ENCODE results near the gene ACAD9. TPM values are rescaled to one million over a fixed set of nuclear protein-coding genes. Genes with fewer than 3 reads are reported as not detected.

Gene ACAD9
- total and polyA plus RNA-seq, 9 of the 15 experiments (the other 6 are each of a cell fraction or from before 2014, with no cell fraction given) = 10.2 to 32.6 (median 22.8) TPM

GRCh38 chr3:128867200-128868125 lies 12.0 kb upstream of the ACAD9 start (continued):
- no peak for TF ChIP-seq KAT2B (IDR thresholded peaks at IDR 0.05; ENCODE audit: low read depth, low read length)
- TF ChIP-seq ZNF449 (CRISPR knock-in tag; IDR thresholded peaks at IDR 0.05) = no peak
- TF ChIP-seq HBP1 (CRISPR knock-in tag; IDR thresholded peaks at IDR 0.05) = no peak
- no peak for TF ChIP-seq CEBPZ (IDR thresholded peaks at IDR 0.05; ENCODE audit: borderline replicate concordance, low read depth, low read length)
- TF ChIP-seq, protein P1, sequence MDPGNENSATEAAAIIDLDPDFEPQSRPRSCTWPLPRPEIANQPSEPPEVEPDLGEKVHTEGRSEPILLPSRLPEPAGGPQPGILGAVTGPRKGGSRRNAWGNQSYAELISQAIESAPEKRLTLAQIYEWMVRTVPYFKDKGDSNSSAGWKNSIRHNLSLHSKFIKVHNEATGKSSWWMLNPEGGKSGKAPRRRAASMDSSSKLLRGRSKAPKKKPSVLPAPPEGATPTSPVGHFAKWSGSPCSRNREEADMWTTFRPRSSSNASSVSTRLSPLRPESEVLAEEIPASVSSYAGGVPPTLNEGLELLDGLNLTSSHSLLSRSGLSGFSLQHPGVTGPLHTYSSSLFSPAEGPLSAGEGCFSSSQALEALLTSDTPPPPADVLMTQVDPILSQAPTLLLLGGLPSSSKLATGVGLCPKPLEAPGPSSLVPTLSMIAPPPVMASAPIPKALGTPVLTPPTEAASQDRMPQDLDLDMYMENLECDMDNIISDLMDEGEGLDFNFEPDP (CRISPR knock-in tag; IDR thresholded peaks at IDR 0.05) = no peak
- TF ChIP-seq ZKSCAN3 (CRISPR knock-in tag; IDR thresholded peaks at IDR 0.05) = no peak
- TF ChIP-seq ERF (CRISPR knock-in tag; IDR thresholded peaks at IDR 0.05) = no peak
- TF ChIP-seq MXI1 (IDR thresholded peaks at IDR 0.05; ENCODE audit: low read depth, low read length) = no peak
- TF ChIP-seq BRCA1 (IDR thresholded peaks at IDR 0.05) = no peak
- no peak for TF ChIP-seq BRCA1 (CRISPR knock-in tag; IDR thresholded peaks at IDR 0.05)
- peak; percentile 62 for TF ChIP-seq NFE2 (IDR thresholded peaks at IDR 0.05; ENCODE audit: low read depth)
- no peak for TF ChIP-seq MXD1 (CRISPR knock-in tag; IDR thresholded peaks at IDR 0.05; ENCODE audit: borderline replicate concordance, poor library complexity, severe bottlenecking)
- no peak for TF ChIP-seq CREB1 (IDR thresholded peaks at IDR 0.05)
- TF ChIP-seq CREB1 (CRISPR knock-in tag; IDR thresholded peaks at IDR 0.05) = no peak
- TF ChIP-seq ZNF57 (CRISPR knock-in tag; IDR thresholded peaks at IDR 0.05) = no peak
- TF ChIP-seq NFIX (CRISPR knock-in tag; IDR thresholded peaks at IDR 0.05; ENCODE audit: low read depth) = no peak
- TF ChIP-seq XRCC4 (IDR thresholded peaks at IDR 0.05; ENCODE audit: extremely low read depth, insufficient read depth, insufficient read length) = no peak
- TF ChIP-seq SP1 (CRISPR knock-in tag; IDR thresholded peaks at IDR 0.05) = peak; percentile 57; the same call in 1 of the 2 replicates
- TF ChIP-seq FOXK2 (conservative IDR thresholded peaks at IDR 0.05 in 1 of 2, IDR thresholded peaks at IDR 0.05 in 1 of 2; ENCODE audit: low read depth in 2 of 2) = no peak
